ENCODE results near the gene PPP2R2B.

PPP2R2B gene

GRCh38 chr5:146779211-146779869, 99.2 kb downstream of the PPP2R2B start:
- DNase-seq (ENCODE audit: low spot score) = no peak

GRCh38 chr5:146778795-146779194, 99.8 kb downstream of the PPP2R2B start:
- DNase-seq (ENCODE audit: low spot score) = peak; percentile 31

GRCh38 chr5:146778261-146778660, 100.3 kb downstream of the PPP2R2B start:
- DNase-seq (ENCODE audit: low spot score) = peak; percentile 41

GRCh38 chr5:146772881-146773466, 105.6 kb downstream of the PPP2R2B start:
- DNase-seq (ENCODE audit: low spot score) = no peak

- DNase-seq (ENCODE audit: low spot score) = no peak
Measured at GRCh38 chr5:146770980-146771379, 107.6 kb downstream of the PPP2R2B start.

GRCh38 chr5:146770546-146770945, 108.0 kb downstream of the PPP2R2B start:
- no peak for DNase-seq (ENCODE audit: low spot score)

- no peak for DNase-seq (ENCODE audit: low spot score)
Measured at GRCh38 chr5:146767534-146767933, 111.0 kb downstream of the PPP2R2B start.

- DNase-seq (ENCODE audit: low spot score) = no peak
Measured at GRCh38 chr5:146766013-146766412, 112.5 kb downstream of the PPP2R2B start.

- no peak for DNase-seq (ENCODE audit: low spot score)
Measured at GRCh38 chr5:146765089-146765832, 113.3 kb downstream of the PPP2R2B start.

- DNase-seq (ENCODE audit: low spot score) = no peak
Measured at GRCh38 chr5:146762830-146763229, 115.7 kb downstream of the PPP2R2B start.

GRCh38 chr5:146761811-146762210, 116.7 kb downstream of the PPP2R2B start:
- no peak for DNase-seq (ENCODE audit: low spot score)

GRCh38 chr5:146758938-146759337, 119.6 kb downstream of the PPP2R2B start:
- DNase-seq (ENCODE audit: low spot score) = no peak

GRCh38 chr5:146758076-146758475, 120.5 kb downstream of the PPP2R2B start:
- no peak for DNase-seq (ENCODE audit: low spot score)

- DNase-seq (ENCODE audit: low spot score) = no peak
Measured at GRCh38 chr5:146756546-146756945, 122.0 kb downstream of the PPP2R2B start.

- DNase-seq (ENCODE audit: low spot score) = no peak
Measured at GRCh38 chr5:146755793-146756192, 122.8 kb downstream of the PPP2R2B start.

- no peak for DNase-seq (ENCODE audit: low spot score)
Measured at GRCh38 chr5:146754621-146755020, 123.9 kb downstream of the PPP2R2B start.

GRCh38 chr5:146753641-146754040, 124.9 kb downstream of the PPP2R2B start:
- no peak for DNase-seq (ENCODE audit: low spot score)

- no peak for DNase-seq (ENCODE audit: low spot score)
Measured at GRCh38 chr5:146751781-146752401, 126.7 kb downstream of the PPP2R2B start.

GRCh38 chr5:146751054-146751453, 127.5 kb downstream of the PPP2R2B start:
- DNase-seq (ENCODE audit: low spot score) = no peak

GRCh38 chr5:146748533-146748932, 130.0 kb downstream of the PPP2R2B start:
- DNase-seq (ENCODE audit: low spot score) = no peak

- DNase-seq (ENCODE audit: low spot score) = no peak
Measured at GRCh38 chr5:146745931-146746577, 132.5 kb downstream of the PPP2R2B start.

GRCh38 chr5:146744068-146744745, 134.3 kb downstream of the PPP2R2B start:
- DNase-seq (ENCODE audit: low spot score) = peak; percentile 95
